Posterior vena cava (tissue), 2 donors: ENCODE results near the gene PBX3. TPM values are rescaled to one million over a fixed set of nuclear protein-coding genes. Genes with fewer than 3 reads are reported as not detected.

Source experiments
- DNase-seq: peaks from one replicate; pipeline ENCODE4 v3.0.0-alpha.2; 2020; ENCODE audit warnings: low spot score
- intact Hi-C, 2 donors: fragments of 100-400 bp; cut with DNase I; formaldehyde crosslinking; loops; one replicate each; pipeline versions ENCODE4 v1.14.1 to v1.14.2; 2022 to 2023
- total RNA-seq, 2 donors: library from RNA; stranded (reverse); fragmentation: NEBNext Ultra II Directional; extraction: Animal tissue kit (Norgen Biotek cat#: 25700); gene quantifications; one replicate each; pipeline ENCODE4 v1.2.1, GENCODE V29; 2021
- donor health status: DM: yes; HTN: yes; CAD: no.
- donor health status: DM: yes; HTN: yes; CAD: no.

The PBX3 gene
- total RNA-seq, 2 donors from 2014 or later, result 36.0 to 54.0 TPM

GRCh38 chr9:125889112-125889475 is 141.9 kb downstream of the PBX3 start:
- DNase-seq, result no peak
- intact Hi-C loops, result no loop called here

DNA sequence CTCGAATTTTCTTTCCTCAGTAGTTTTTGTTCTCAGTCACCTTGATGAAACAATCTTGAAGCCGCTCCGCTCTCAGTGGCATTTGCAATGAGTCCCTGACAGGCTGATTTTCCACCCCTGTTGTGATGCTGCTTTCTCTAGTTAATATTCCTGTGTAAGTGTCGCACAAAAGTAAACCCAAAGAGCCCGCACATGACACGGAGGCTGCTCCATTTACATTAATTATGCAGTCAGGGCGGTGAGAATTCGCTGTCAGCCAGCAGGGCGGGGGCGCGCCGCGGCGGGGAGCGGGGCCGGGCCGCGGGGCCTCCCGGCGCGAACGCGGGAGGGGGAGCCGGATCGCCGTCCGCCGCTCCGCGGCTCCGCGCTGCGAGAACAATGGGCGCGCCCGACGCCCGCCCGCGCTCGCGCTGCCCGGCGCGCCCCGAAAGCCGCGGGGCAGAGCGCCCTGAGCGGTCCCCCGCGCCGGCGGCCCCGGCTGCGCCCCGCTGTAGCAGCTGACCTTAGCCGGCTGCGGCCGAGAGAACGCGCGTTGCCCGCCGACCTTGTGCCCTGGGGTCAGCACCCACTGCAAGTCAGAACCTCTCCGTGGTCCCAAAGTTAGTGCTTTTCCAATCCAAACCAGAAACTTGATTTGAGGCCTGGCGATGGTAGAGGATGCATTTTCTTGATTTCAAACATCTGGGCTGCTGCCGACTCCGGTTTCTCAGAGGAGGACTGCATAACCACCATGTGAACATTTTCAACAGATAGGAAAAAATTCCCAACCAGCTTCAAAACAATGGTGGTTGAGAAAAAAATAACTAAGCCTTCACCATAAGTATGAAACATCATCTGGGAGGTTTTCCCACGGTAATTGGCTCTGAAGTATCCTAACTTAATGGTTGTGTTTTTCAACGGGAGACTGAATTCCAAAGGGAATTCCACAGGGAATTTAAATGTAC is 142.6 kb downstream of the PBX3 start:
- intact Hi-C loops, result no loop called here
- DNase-seq, result peak; percentile 79

DNA sequence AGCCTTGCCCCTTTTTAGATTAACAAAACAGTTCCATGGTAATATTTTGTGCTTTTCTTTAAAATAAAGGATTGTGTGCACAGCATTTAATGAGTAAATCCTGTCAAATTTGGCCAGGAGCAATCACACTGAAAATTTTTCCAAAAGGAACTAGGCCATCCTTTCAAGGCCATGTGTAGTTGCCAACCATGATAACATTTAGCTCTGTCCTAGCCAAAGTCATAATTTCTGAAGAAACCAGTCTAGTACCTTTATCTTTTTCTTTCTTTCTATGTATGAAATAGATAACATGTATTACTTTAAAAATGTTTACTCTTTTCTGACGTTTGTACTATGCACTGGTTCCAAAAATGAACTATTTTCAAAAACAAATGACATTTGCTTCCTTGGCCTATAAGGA is 143.7 kb downstream of the PBX3 start:
- DNase-seq, result no peak
- intact Hi-C loops, result no loop called here

DNA sequence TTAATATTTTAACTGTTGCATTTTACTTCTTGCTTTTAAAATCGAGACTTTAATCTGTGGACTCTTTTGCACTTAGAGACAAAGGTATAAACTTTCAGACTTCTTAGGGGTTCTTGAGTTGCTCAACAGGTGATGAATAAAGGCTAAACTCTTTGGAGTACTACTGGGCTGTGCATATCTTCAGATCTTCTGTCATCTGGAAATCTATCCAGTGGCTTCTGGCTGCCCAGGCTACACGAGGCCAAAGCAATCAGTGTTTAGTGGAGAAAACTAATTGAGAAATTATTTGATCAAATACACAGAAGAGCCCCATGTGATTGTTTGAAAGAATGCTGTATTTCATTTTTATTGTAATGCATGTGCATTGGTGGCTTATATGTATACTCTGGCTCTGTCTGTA is 146.1 kb downstream of the PBX3 start:
- DNase-seq, result no peak
- intact Hi-C loops, result no loop called here

GRCh38 chr9:125894566-125894965 is 147.4 kb downstream of the PBX3 start:
- intact Hi-C loops, result no loop called here
- no peak for DNase-seq

DNA sequence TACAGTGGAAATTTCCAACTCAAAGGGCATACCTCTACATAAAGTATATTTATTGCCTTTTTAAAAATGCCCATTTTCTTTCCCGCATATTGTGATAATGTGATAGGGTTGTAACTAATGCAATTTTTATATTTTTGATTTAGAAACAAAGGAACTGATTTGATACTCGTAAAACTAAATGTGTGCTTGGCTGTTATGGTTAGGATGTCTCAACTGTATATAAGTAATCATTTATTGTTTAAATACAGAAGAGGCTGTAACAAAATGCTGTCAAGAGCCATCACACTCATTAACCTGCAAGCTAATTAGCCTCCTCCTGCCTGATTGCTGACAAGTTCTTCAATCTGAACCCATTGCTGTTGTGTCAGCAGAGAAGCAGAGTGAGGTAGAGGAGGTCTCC is 149.2 kb downstream of the PBX3 start:
- no peak for DNase-seq
- intact Hi-C loops, result no loop called here

DNA sequence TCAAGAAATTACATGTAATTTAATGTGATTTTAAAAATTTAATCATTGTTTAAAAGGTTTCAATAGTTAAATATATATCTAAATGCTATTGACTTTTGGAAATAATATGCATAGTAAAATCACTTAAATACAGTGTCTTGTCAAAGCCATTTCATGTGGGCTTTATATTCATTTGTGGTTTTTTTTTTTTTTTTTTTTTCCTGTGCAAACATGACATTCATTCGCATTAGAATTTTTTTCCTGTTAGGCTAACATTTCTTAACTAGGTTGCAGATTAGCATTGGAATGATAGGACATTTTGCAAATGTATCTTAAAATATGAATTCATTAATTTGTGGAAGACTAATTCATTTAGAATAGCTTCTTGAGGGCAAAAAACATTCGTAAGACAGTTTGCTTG is 149.8 kb downstream of the PBX3 start:
- no peak for DNase-seq
- intact Hi-C loops, result no loop called here

DNA sequence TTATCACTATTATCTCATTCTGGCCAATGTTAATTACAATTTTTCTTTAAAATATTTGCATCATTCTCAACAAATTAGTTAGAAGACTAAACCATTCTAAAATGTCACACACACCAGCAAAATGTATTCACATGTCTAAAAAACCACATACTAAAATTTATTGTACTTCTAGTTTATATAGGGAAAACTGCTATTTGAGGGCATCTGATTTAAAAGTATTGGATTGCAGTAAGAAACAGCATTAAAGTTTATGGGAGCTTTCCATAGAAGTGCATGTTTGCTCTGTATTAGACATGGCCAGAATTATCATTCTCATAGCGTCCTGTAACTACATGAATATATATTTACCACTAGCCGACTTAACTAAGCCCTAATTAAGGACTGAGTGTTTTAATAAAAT is 150.3 kb downstream of the PBX3 start:
- intact Hi-C loops, result no loop called here
- DNase-seq, result no peak

DNA sequence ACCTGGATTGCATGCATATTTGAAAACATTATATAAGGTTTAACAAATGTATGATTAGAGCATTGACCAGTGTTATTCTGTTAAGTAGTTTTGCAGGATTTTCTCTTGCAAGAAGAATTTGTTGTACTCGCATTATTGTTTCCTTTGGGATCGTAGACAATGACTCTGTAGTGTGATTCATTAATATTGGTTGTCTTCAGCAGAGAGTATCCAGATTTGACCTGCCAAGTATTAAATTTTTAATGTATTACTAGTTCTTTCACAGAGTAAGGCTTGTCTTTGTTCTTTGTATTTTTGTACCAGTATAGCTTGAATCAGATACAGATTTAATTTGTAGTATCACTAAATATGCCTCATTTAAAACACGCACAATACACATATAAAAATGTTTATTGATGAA is 155.0 kb downstream of the PBX3 start:
- intact Hi-C loops, result no loop called here

GRCh38 chr9:125902831-125903512 is 155.8 kb downstream of the PBX3 start:
- intact Hi-C loops, result no loop called here
- no peak for DNase-seq

More for the DNA sequence above, 155.0 kb downstream of the PBX3 start:
- DNase-seq, result no peak

GRCh38 chr9:125904155-125904851 is 157.1 kb downstream of the PBX3 start:
- no peak for DNase-seq
- intact Hi-C loops, result no loop called here

DNA sequence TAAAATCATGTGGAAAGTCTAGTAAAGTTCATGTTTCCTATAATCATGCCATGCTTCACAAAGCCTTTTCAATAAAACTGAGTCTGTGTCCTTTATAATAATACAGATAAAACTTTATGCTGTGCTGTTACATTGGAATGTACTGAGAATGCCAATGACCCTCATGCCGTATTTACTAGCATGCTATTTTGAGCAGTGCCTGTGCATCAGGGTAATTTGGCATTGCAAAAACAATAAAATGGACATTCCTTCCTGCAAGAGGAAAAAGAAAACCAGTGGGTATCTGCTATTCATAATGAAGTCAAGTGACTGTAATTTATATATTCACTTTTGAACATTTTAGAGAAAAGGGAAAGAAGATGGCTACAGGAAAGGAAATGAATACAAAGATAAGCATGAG is 159.0 kb downstream of the PBX3 start:
- no peak for DNase-seq
- intact Hi-C loops, result no loop called here

DNA sequence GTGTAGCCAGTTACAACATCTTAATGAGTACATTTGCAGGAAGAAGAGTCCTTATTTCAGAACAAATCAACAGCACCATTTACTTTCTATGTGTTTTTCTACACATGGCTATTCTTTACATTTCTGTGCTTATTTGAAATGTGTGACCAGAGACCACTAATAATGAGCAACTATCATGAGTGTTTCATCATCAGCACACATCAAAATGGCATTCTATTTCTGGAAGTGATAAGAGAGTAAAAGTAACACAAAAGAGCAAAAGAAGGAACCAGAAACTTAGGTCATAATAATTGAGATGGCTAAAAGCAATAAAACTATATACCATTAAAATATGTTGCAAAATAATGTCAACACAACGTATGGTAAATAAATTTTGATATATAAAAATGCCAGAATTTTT is 159.7 kb downstream of the PBX3 start:
- intact Hi-C loops, result no loop called here
- DNase-seq, result no peak

DNA sequence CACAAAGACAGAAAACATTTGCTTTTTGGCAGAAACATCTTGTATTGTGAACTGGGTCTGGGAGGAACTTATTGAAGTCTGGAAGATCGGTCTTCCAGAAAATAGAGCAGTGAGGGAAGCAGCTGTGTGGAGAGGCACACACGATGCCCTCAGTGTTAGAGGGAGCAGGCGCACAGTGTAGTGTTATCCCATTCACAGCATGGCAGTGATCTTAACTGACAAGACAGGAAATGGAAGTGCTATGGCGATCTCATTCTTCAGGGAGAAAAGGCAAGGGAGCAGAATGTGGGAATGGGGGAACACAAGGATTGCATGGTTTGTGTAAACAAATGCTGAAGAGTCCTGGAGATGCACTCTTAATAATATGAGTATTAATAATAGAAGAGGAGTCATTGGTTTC is 161.0 kb downstream of the PBX3 start:
- DNase-seq, result no peak
- intact Hi-C loops, result no loop called here

- intact Hi-C loops, result no loop called here
- DNase-seq, result no peak
Measured at GRCh38 chr9:125908966-125909365, 161.8 kb downstream of the PBX3 start.

GRCh38 chr9:125909459-125909858 is 162.3 kb downstream of the PBX3 start:
- DNase-seq, result no peak
- intact Hi-C loops, result no loop called here

- no peak for DNase-seq
- intact Hi-C loops, result no loop called here
Measured at GRCh38 chr9:125910286-125910685, 163.1 kb downstream of the PBX3 start.

DNA sequence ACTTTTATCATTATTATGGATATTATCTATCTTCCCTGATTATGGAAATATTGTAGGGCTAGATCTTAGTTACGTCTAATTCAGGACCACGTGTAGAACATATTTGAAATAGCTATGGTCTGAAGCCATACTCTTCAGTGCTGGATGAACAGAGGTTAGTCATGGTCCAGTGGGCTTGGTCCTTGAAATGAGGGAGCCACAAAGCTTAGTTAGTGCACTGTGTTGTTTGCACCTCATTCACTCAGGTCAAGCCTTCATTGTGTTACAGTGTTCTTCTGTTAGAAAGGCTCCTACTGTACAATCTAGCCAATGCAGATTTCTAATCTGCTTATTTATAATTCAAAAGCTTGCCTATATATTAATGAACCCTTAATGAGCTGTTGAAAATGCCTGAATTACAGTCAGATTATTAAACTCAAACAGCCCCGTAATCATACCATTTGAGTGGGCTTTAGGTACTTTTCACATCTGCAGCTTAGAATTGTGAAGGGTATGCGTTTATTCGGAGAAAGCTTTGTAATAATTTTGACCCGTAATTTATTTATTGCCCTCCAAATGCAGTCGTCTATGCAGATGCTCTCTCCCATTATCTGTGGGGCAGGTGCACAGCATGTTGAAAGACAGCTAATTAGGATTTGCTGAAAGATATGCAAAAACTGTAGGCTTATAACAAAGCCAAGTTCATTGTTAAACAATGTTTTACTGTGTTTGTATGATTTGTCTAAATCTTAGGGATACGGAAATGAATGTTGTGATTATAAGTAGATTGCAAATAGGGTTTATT is 164.9 kb downstream of the PBX3 start:
- intact Hi-C loops, result no loop called here
- no peak for DNase-seq

DNA sequence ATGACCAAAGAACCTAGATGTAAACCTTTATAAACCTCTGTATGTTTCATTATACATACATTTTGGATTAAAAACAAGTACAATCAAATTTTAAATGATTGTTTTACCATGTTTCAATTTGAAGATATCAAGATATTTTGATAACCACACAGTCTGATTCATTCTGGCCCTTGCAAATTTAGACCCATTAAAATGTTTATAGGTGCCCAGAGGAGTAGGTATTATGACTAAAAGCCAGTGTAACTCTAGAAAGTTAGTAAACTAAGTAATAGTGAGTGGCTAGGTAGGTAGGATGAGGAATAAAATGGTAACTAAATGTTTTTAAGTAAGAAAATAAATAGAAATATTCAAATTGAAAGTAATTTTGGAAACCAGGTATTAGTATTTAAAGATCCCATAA is 165.5 kb downstream of the PBX3 start:
- intact Hi-C loops, result no loop called here
- DNase-seq, result no peak

DNA sequence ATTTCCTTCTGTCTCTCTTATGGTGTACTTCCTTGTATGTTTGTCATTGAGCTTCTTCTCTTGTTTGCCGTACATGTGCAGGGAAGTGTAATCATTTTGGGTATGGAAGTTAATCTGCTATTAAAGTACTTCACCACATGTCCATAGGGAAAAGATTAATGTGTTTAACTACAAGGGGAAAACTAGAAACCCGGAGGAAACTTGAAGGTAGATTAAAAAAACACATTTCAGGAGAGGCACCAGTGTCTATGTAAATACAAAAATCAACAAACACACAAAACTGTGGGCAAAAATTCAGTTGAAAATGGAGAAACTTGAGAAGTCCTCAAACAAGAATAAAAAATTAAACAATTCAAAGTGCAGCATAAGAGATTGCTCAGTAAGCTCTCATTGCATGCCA is 166.4 kb downstream of the PBX3 start:
- intact Hi-C loops, result no loop called here
- DNase-seq, result no peak
